GM19328 (cell line): ENCODE results near the gene ATRX.
"Not testable (repeated sequence)": the region's sequence is repeated elsewhere in the genome, so short reads cannot be mapped to it uniquely, and the experiment has no call there.

ENCODE experiments used
- ATAC-seq: cut with Tn5 transposase; IDR thresholded peaks from one replicate; pipeline ENCODE4 v1.9.1; 2021; ENCODE audit warnings: mild to moderate bottlenecking, moderate library complexity; ENCODE audit not compliant: unreplicated experiment

The ATRX gene

DNA sequence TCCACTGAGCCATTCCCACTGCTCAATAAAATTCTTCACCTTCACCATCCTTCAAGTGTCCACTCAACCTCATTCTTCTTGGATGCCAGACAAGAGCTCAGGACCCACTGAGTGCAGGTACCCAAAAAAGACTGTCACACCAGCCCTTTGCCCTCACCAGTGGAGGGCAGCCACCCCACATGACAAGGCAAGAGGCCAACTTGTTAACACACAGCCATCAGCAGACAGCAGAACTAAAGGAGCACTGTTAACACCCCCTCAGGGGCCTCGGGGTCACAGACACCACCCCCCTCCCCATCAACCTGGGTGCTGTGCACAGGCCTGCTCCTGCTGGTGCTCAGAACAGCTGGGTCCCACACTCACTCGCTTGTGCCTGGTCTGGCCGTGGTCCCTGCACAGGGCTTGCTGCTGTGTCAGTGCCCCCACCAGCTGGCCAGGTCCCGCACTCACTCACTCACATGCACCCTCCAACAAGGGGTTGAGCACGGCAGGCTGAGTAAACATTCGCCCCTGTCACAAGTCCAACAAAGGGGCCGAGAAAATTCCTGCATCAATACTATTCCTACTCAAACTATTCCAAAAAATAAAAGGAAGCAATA lies 54.1 kb downstream of the ATRX start:
- no peak for ATAC-seq

GRCh38 chrX:77726095-77726494 lies 59.9 kb downstream of the ATRX start:
- ATAC-seq: not testable (repeated sequence)

DNA sequence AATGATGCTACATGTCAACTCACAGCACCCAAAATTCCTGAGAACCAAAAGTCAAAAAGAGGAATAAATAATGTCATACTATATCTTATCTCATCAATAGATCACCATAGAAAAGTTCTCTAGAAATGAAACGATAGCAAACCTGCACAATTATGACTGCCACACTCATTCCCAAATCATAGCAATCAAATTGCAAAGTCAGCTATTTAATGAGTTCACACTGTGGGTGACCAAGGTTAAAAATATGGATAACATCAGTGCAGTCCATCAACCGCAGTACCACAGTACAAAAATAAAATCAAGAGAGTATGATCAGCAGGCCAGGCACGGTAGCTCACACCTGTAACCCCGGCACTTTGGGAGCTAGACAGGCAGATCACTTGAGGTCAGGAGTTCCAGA lies 62.3 kb downstream of the ATRX start:
- ATAC-seq: no peak

- no peak for ATAC-seq
These were observed 66.6 kb downstream of the ATRX start for GRCh38 chrX:77719388-77719787.

GRCh38 chrX:77704881-77705280 lies 81.1 kb downstream of the ATRX start:
- ATAC-seq: no peak

DNA sequence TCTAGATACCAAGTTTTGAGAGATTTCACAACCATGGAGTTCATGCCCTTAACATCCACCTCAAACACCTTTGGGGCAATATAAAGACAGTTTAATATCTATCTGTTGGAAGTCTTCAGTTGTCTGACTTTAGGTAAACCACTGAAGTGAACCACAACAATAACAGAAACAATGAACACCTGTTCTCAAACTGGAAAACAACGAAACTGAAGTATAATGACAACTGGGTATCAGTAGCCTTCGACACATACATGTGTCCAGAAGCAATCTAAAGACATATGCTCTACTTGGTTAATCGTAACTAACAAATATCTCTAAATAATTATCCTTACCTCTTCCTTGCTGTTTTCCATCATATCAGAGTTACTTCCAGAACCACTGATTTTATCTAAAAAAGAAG lies 87.8 kb downstream of the ATRX start:
- no peak for ATAC-seq

DNA sequence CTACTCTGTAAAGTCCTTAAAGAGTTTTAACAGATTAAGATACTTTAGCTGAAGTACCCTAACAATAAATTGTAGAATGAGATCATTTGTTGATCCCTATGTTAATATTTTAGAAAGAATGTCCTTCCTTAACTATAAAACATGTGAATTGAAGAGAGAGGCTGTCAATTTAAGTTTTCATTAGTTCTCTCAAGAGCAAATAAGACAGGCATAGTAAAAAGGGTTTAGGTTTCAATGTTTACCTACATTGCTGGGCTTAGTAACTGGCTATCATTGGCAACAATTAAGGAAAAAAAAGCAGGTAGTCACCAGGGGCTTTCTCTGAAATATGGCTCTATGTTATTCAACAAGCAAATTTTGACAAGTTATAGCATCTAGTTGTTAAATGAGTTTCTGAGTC lies 91.5 kb downstream of the ATRX start:
- ATAC-seq: no peak

DNA sequence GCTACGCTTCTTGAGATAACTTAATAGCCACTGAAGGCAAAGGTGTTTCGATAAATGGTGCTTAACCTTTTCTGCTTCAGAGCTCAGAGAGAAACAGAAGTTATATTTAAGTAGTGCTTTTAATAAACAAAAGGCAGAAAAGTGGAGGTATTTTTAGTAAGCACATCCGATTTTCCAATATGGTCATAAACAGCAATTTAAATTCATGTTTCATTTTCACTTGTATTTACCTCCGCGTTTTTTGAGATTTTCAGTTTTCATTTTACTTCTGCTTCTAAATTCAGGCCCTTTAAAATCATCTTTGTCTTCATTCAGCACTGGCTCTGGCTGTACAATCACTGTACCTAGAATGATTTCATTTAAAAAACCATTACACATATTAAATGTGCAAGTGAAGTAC lies 92.4 kb downstream of the ATRX start:
- no peak for ATAC-seq

DNA sequence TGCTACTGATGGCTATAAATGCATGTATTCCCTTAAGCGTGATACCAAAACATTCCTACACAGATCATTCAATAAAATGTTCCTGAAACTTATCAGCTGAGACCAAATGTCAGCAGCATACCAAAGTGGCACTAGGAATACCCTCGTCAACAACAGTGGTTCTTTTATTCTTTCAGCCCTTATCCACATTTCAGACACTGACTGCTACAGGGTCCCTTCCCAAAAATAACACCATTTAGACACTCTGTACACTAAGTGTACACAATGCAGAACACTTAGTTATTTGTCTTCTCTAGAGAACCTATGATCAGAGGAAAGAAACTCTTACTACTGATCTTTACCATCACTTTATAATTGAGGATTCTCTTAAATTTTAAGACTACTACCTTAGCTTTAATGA lies 94.1 kb downstream of the ATRX start:
- ATAC-seq: no peak

GRCh38 chrX:77689376-77689775 lies 96.6 kb downstream of the ATRX start:
- no peak for ATAC-seq

DNA sequence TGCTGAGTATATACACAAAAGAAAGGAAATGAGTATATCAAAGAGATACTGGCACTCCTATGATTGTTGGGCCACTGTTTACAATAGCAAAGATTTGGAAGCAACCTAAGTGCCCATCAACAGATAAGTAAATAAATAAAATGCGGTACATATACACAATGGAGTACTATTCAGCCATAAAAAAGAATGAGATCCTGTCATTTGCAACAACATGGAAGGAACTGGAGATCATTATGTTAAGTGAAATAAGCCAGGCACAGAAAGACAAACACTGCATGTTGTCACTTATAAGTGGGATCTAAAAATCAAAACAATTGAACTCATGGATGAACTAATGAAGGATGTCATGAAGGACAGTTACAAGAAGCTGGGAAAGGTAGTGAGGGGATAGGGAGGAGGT lies 100.3 kb downstream of the ATRX start:
- ATAC-seq: not testable (repeated sequence)

DNA sequence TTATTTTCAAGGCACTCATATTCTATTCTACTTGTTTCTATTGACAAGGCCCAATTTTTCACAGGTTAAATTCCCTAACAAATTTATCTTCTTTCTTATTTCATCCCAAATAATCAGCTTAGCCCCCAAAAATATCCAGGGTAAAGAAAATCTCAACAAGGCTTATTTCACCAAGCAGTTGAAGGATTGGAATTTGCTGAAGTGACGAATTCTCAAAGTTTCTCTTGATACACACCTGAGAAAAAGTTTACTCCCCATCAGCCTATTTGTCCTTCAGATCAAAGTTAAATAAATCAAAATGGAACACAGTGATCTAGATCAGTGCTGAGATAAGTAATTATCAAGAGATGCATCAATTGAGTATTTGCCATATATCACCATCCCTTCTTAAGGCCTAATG lies 106.9 kb downstream of the ATRX start:
- no peak for ATAC-seq

- ATAC-seq: no peak
These were observed 110.0 kb downstream of the ATRX start for GRCh38 chrX:77675986-77676385.

GRCh38 chrX:77668391-77669237 lies 117.4 kb downstream of the ATRX start:
- ATAC-seq: no peak

GRCh38 chrX:77658886-77659285 lies 127.1 kb downstream of the ATRX start:
- no peak for ATAC-seq

DNA sequence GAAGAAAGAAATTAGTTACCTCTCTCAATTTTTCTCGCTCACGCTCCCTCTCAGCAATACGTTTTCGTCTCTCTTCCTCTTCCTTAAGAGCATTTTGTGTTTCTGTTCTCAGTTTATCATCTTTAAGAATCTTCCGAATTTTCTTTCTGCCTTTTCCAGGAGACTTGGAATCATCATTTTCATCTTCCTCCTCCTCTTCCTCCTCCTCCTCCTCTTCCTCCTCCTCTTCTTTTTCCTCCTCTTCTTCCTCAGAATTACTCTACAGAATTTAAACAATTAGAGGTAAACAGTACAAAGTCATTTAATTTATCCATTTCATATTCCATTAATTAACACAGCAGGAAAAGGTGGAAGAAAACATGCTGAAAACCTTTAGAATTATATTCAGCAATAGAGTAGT lies 133.9 kb downstream of the ATRX start:
- no peak for ATAC-seq

DNA sequence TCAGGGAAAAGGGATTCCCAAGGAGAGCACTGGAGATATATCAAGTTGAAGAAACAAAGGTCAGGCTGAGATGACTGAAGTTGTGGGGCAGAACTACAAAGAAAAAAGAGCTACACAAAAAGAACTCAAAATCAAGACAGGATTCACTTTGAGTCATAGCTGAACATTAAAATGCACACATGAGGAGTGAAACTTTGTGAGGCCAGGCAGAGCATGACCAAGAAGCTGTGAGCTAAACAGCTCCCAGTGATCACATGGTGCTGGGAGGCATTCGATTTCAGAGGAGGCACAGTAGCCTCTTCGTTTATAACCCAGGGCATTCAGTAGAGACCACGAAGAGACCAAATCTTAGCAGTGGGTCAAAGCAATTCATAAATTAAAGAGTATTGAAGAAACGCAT lies 145.3 kb downstream of the ATRX start:
- ATAC-seq: no peak

DNA sequence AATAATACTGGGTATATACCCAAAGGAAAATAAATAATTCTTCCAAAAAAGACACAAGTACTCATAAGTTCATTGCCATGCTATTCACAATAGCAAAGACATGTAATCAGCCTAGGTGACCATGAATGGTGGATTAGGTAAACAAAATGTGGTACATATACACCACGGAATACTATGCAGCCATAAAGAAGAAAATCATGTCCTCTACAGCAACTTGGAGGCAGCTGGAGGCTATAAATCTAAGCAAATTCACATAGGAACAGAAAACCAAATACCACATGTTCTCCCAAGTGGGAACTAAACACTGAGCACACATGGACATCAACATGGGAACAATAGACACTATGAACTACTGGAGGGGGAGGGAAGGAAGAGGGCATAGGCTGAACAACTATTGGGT lies 146.2 kb downstream of the ATRX start:
- no peak for ATAC-seq

DNA sequence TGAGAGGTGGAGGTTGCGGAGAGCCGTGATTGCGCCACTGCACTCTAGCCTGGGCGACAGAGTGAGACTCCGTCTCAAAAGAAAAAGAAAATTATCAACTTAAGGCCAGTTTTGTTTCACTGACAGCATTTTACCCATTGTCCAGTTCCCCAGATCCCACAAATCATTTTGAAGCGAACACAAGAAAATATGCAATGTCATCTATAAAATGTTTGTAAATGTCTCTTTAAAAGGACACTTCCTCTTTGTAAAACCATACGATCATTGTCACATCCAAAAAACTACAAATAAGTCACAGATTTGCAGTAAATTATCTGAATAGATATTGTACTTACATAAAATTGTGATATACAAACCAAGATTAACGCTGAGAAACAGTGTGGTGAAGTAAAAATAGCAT lies 147.6 kb downstream of the ATRX start:
- ATAC-seq: no peak

GRCh38 chrX:77635373-77635772 lies 150.6 kb downstream of the ATRX start:
- no peak for ATAC-seq

DNA sequence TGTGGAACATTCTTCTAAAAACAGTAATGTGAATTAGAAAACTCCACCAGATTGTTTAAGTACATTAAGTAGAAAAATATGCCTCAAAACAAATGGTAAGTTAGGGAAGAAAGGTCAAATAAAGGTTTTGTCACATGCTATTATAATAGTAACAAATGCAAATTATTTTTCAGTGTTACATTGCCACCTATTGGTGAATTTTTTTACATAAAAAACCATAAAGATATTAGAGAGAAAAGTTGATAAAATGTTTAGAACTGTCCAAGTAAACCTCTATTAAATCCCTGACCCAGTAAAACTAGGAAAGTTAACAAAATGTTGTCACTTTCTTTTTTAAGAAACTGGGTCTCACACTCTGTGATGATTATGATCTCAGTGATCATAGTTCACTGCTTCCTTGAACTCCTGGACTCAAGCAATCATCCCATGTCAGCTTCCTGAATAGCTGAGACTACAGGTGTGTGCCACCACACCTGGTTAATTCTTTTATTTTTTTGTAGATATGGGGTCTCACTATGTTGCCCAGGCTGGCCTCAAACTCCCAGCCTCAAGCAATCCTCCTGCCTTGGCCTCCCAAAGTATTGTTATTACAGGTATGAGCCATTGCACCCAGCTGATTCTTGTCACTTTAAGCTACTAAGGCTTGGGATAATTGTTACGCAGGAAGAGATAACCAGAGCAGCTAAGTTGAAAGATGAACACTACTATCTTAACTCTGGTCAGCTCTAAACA lies 157.6 kb downstream of the ATRX start:
- ATAC-seq: no peak

DNA sequence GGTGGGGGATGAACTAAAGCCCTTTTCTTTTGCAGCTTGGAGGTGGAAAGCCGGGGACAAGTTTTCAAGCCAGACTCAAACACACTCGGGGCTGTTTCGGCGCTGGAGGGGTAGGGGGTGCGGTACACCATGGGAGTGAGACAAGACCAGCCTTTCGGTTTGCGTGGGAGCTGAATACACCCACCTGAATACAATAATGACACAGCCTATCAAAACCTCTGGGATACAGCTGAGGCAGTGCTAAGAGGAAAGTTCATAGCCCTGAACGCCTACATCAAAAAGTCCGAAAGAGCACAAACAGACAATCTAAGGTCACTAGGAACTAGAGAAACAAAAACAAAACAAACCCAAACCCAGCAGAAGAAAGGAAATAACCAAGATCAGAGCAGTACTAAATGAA lies 163.3 kb downstream of the ATRX start:
- no peak for ATAC-seq
